Activated T-cell treated with anti-CD3 and anti-CD28 coated beads, Interleukin-2, amount 50 U/mL, for 1 hour (primary cell): ENCODE measurements around the gene CNTNAP5.
"Not testable (repeated sequence)": the region's sequence is repeated elsewhere in the genome, so short reads cannot be mapped to it uniquely, and the experiment has no call there.

Source experiments
- DNase-seq: peaks from one replicate; pipeline ENCODE4 v3.0.0-alpha.2; 2020

CNTNAP5 gene

GRCh38 chr2:124333784-124334183, 308.7 kb downstream of the CNTNAP5 start:
- no peak for DNase-seq

DNA sequence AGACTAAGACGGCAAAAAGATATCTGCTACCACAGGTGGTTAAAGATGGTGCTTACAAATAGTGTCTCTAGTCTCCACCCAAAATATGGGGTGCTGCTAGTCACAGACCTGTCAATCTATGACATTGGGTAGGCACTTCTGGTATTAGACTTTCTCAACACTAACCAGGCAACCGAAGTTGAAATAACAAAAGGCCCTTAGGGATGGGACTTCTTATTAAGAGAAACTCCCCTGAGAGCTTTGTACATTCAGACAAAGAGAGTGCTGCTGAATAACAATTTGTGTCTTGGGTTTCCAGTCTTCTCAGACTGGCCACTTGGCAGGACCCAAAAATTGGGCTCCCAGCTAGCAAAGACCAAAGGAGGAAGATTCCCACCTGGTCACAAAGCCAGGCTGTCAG, 310.0 kb downstream of the CNTNAP5 start:
- no peak for DNase-seq

GRCh38 chr2:124339709-124340108, 314.6 kb downstream of the CNTNAP5 start:
- DNase-seq: no peak

GRCh38 chr2:124343827-124344498, 318.9 kb downstream of the CNTNAP5 start:
- DNase-seq: no peak

DNA sequence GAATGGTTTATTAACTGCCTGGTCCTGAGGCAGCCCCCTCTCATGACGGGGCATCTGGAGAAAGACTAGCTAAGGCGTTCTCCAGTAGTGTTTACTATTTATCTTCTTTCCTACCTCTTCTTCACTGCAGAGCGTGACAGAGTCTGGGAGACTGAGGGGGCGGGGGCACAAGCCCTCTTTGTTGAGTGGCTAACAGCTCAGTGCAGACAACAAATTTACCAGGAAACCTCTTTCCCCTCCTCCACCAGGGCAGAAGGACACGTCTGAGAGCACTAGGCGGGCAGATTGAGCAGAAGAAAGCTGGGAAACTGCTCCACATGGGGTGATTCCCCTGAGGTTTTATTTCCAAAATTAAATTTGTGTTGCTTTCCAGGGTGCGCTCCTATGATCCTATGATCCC, 322.1 kb downstream of the CNTNAP5 start:
- DNase-seq: no peak

DNA sequence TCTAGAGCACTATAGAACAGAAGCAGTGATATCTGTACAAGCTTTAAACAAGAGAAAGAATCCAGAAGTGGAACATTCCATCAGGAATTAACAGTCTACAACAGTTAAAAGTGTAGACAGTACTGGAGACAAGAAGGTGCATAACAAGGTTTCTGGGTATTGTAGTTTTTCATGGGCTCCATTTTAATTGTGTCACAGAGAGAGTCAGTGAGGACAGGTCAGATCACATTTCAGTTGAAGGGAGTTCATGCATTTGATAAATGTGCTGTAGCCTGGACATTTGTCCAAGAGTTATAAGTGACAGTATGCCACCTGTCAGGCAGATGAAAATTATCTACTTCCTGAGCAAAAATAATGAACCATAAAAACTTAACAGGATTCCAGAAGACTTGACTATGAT, 328.6 kb downstream of the CNTNAP5 start:
- DNase-seq: no peak

DNA sequence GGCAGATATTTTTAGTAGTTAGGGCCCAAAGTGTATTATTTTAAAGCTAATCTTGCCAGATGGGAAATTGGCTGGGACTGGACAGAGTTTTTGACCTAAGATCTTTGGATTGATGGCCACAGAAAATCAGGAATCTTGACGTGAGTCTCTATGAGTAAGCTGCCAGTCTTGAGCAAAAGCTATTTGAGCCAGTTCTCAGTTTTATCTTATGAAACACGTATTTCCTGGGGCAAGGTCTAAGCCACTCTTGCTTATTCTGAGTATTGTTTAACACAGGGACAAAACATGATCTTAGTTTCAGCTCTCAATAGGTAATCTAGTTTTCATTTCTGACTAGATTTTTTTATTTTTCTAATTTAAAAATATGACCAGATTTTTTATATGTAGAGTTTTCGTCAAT, 329.4 kb downstream of the CNTNAP5 start:
- DNase-seq: no peak

- not testable (repeated sequence) for DNase-seq
Measured at GRCh38 chr2:124361966-124362365, 336.9 kb downstream of the CNTNAP5 start.

- no peak for DNase-seq
Measured at GRCh38 chr2:124369181-124369580, 344.1 kb downstream of the CNTNAP5 start.

GRCh38 chr2:124380221-124380749, 355.2 kb downstream of the CNTNAP5 start:
- DNase-seq: no peak

GRCh38 chr2:124382067-124382618, 357.1 kb downstream of the CNTNAP5 start:
- DNase-seq: no peak

GRCh38 chr2:124395961-124396360, 370.9 kb downstream of the CNTNAP5 start:
- DNase-seq: no peak

DNA sequence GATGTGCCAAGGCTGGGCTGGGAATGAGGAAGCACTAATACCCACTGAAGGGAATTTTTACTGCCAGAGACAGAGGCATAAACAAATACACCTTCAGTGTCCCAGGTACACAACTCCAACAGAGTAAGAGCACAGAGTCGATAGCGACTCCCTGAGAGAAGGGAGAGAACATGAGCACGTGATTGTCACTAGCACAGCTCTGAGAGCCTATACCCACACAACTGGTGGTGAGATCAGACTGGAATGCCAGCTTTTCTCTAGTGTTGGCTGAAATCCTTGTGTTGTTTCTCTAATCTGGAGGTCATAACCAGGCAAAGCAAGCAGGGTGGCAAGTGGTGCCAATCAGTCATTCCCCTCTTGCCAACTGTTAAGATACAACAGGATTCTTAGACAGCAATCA, 377.2 kb downstream of the CNTNAP5 start:
- no peak for DNase-seq

GRCh38 chr2:124407836-124408534, 382.9 kb downstream of the CNTNAP5 start:
- not testable (repeated sequence) for DNase-seq

DNA sequence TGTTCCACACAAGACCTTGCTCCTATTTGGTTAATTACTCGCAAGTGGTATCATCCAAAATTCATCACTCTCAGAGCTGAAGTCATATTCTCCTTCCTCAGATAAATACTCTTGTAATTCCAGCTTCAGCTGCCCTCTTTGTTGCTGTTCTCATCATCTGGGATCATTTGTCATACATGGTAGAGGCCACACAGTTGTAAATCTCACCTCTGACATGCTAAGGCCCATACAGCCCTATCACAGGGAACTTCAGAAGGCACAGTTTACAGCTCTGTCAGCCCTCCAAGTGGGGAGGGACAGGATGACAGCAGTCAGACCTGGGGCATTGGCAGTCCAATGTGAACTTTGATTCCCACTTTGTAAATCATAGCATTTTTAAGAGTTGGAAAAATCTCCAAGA, 399.0 kb downstream of the CNTNAP5 start:
- DNase-seq: no peak

GRCh38 chr2:124426122-124426521, 401.0 kb downstream of the CNTNAP5 start:
- no peak for DNase-seq

DNA sequence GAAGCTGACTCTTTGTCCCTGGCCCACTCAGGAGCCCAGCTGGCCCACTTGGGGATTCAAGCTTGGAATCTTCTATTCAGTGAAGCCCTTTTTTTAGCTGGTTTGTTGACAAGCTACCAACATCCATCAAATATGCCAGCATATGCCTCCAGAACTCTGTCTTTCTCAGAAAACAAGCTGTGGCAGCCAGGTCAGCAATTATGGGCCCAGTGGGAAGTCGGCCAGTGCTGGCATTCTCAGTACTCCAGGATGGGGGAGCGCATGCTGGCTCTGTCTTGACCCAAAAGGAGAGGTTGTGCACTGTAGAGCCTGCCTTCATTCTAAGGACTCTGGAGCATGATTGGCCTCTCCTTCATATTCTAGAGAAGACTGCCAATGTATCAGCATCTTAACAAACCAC, 401.5 kb downstream of the CNTNAP5 start:
- DNase-seq: no peak

GRCh38 chr2:124437811-124438210, 412.7 kb downstream of the CNTNAP5 start:
- DNase-seq: no peak

- DNase-seq: no peak
Measured at GRCh38 chr2:124450481-124450880, 425.4 kb downstream of the CNTNAP5 start.

DNA sequence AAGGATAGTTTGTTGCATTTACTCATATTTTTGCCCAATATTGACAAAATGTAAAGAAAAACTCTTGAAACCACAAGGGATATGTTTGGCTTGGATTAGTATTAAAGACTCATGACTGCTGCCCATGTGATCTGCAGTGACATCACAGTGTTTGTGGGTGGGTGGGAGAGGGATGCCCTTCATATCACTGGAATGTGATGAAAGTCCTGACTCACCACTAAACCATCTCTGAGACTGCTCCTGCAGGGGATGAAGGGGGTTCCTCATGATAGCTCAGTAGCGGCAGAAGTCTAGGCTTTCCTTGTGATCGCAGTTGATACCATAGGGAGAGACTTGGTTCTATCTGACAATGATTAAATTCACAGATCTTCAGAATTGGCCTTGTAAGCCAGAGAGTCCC, 451.2 kb downstream of the CNTNAP5 start:
- DNase-seq: no peak

DNA sequence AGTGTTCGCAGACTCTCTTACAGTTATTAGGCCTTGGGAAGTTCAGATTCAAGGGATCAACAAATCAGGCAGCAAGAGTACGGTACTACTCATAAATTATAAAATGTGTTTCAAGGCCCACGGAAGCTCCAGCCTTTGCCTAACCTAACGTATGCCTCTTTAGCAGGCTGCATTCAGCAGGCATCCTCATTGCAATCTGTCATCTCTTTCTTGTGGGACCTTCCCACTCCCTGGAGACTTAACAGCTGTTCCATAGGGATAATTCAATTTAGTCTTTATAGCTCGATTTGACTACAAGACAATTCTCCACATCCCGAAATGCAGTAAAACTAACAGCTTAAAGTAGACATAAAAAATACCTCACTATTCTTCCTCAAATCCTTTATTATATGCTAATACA, 453.7 kb downstream of the CNTNAP5 start:
- no peak for DNase-seq

- DNase-seq: no peak
Measured at GRCh38 chr2:124480958-124481357, 455.9 kb downstream of the CNTNAP5 start.

DNA sequence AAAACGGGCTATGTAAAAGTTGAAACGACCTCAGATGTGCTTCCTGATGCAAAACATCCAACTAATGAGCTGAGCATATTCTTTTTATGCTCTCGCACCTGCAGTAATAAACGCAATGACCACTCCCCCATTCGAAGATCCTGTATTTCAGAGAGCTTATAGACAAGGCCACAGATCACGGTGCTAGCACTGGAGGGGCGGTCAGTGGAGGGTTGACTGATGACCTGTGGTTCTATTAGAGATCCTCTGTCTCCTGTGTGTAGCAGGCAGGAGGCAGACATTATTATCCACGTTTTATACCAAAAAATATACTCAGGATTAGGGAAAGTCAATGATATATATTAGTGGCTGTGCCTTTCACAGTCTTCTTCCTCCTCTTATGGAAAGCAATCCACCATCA, 457.0 kb downstream of the CNTNAP5 start:
- no peak for DNase-seq

- no peak for DNase-seq
Measured at GRCh38 chr2:124482551-124482950, 457.5 kb downstream of the CNTNAP5 start.
